ENCODE results near the gene PRRG3.

Gene PRRG3

DNA sequence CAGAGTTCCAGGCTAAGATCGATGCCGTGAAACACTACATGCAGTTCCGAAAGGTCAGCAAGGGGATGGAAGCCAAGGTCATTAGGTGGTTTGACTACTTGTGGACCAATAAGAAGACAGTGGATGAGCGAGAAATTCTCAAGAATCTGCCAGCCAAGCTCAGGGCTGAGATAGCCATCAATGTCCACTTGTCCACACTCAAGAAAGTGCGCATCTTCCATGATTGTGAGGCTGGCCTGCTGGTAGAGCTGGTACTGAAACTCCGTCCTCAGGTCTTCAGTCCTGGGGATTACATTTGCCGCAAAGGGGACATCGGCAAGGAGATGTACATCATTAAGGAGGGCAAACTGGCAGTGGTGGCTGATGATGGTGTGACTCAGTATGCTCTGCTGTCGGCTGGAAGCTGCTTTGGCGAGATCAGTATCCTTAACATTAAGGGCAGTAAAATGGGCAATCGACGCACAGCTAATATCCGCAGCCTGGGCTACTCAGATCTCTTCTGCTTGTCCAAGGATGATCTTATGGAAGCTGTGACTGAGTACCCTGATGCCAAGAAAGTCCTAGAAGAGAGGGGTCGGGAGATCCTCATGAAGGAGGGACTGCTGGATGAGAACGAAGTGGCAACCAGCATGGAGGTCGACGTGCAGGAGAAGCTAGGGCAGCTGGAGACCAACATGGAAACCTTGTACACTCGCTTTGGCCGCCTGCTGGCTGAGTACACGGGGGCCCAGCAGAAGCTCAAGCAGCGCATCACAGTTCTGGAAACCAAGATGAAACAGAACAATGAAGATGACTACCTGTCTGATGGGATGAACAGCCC is 48.6 kb downstream of the PRRG3 start:
- H3F3A ChIP-seq (ENCODE audit: insufficient read depth, low read length), result no peaks in the 10 kb centered on the region
- no peak for DNase-seq
- H3K9me3 ChIP-seq (replicated peaks; ENCODE audit: insufficient read depth, low read length), result no peaks in the 10 kb centered on the region
- H3K4me1 ChIP-seq (ENCODE audit: low read length), result no peaks in the 10 kb centered on the region
- no peaks in the 10 kb centered on the region for H3K79me2 ChIP-seq (ENCODE audit: low read length)
- no peak overlapping the region for H3K9ac ChIP-seq (ENCODE audit: low read length)
- H4K20me1 ChIP-seq (ENCODE audit: insufficient read depth, low read length), result no peaks in the 10 kb centered on the region
- TF ChIP-seq, protein P1, sequence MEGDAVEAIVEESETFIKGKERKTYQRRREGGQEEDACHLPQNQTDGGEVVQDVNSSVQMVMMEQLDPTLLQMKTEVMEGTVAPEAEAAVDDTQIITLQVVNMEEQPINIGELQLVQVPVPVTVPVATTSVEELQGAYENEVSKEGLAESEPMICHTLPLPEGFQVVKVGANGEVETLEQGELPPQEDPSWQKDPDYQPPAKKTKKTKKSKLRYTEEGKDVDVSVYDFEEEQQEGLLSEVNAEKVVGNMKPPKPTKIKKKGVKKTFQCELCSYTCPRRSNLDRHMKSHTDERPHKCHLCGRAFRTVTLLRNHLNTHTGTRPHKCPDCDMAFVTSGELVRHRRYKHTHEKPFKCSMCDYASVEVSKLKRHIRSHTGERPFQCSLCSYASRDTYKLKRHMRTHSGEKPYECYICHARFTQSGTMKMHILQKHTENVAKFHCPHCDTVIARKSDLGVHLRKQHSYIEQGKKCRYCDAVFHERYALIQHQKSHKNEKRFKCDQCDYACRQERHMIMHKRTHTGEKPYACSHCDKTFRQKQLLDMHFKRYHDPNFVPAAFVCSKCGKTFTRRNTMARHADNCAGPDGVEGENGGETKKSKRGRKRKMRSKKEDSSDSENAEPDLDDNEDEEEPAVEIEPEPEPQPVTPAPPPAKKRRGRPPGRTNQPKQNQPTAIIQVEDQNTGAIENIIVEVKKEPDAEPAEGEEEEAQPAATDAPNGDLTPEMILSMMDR (IDR thresholded peaks at IDR 0.05; ENCODE audit: low read length), result no peak
- TF ChIP-seq EZH2 (optimal IDR thresholded peaks at IDR 0.05; ENCODE audit: low read depth, low read length), result no peak
- H2AFZ ChIP-seq (ENCODE audit: low read length), result no peak overlapping the region
- no peak overlapping the region for H3K4me3 ChIP-seq (ENCODE audit: low read length)
- H3K27ac ChIP-seq (ENCODE audit: low read length), result no peak overlapping the region
- H3K36me3 ChIP-seq (replicated peaks; ENCODE audit: insufficient read depth, low read length), result no peaks in the 10 kb centered on the region
- no peak overlapping the region for H3K4me2 ChIP-seq (ENCODE audit: low read depth, low read length)
- no peaks in the 10 kb centered on the region for H3K27me3 ChIP-seq (replicated peaks; ENCODE audit: insufficient read depth, low read length)
- H3K9me2 ChIP-seq (replicated peaks; ENCODE audit: insufficient read depth, low read length), result no peaks in the 10 kb centered on the region

DNA sequence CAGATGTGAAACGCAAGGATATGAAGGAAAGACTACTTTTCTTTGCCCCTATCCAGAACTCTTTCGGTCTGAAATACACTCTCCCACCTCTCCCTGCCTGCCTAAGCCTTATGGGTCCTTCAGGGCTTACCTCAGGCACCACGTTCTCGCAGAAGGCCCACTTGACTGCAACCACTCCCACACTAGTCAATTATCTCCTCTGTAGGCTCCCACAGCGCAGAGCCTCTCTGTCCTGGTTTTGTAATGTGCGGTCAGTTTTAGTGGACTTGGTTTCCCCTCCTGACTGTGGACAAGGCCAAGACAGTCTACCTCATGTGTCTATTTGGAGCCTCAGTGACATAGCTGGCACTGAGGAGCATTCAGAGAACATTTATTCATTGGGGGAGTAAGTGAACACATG is 50.4 kb downstream of the PRRG3 start:
- H3K27me3 ChIP-seq (replicated peaks; ENCODE audit: insufficient read depth, low read length), result no peaks in the 10 kb centered on the region

DNA sequence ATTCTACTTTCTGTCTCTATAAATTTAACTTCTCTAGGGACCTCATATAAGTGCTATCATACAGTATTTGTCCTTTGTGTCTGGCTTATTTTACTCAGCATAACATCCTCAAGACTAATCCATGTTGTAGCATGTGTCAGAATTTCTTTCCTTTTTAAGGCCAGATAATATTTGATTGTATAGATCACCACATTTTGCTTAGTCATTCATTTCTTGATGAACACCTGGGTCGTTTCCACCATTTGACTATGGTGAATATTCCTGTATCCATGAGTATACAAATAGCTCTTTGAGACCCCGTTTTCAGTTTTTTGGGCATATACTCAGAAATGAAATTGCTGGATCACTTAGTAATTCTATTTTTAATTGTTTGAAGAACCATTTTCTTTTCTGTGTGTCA is 51.2 kb downstream of the PRRG3 start:
- H3K4me2 ChIP-seq (ENCODE audit: low read depth, low read length), result no peak overlapping the region
- no peak overlapping the region for H3K9ac ChIP-seq (ENCODE audit: low read length)
- H3K36me3 ChIP-seq (replicated peaks; ENCODE audit: insufficient read depth, low read length), result no peaks in the 10 kb centered on the region
- H3K4me1 ChIP-seq (ENCODE audit: low read length), result no peaks in the 10 kb centered on the region
- H3K27me3 ChIP-seq (replicated peaks; ENCODE audit: insufficient read depth, low read length), result no peaks in the 10 kb centered on the region
- H3F3A ChIP-seq (ENCODE audit: insufficient read depth, low read length), result no peaks in the 10 kb centered on the region
- no peaks in the 10 kb centered on the region for H3K9me2 ChIP-seq (replicated peaks; ENCODE audit: insufficient read depth, low read length)
- no peak for TF ChIP-seq EZH2 (optimal IDR thresholded peaks at IDR 0.05; ENCODE audit: low read depth, low read length)
- TF ChIP-seq EZH2phosphoT487 (IDR thresholded peaks at IDR 0.05; ENCODE audit: low read length), result no peak
- TF ChIP-seq, protein P1 (IDR thresholded peaks at IDR 0.05; ENCODE audit: low read length), result no peak
- no peak overlapping the region for H3K27ac ChIP-seq (ENCODE audit: low read length)
- no peaks in the 10 kb centered on the region for H3K9me3 ChIP-seq (replicated peaks; ENCODE audit: insufficient read depth, low read length)
- H3K4me3 ChIP-seq (ENCODE audit: low read length), result no peak overlapping the region
- no peaks in the 10 kb centered on the region for H3K79me2 ChIP-seq (ENCODE audit: low read length)
- no peaks in the 10 kb centered on the region for H4K20me1 ChIP-seq (ENCODE audit: insufficient read depth, low read length)
- H2AFZ ChIP-seq (ENCODE audit: low read length), result no peak overlapping the region
- DNase-seq, result no peak

More for the DNA sequence above, 50.4 kb downstream of the PRRG3 start:
- no peaks in the 10 kb centered on the region for H3K9me2 ChIP-seq (replicated peaks; ENCODE audit: insufficient read depth, low read length)
- DNase-seq, result no peak
- no peak overlapping the region for H3K4me2 ChIP-seq (ENCODE audit: low read depth, low read length)
- H3F3A ChIP-seq (ENCODE audit: insufficient read depth, low read length), result no peaks in the 10 kb centered on the region
- H3K9ac ChIP-seq (ENCODE audit: low read length), result no peak overlapping the region
- H4K20me1 ChIP-seq (ENCODE audit: insufficient read depth, low read length), result no peaks in the 10 kb centered on the region
- H3K4me3 ChIP-seq (ENCODE audit: low read length), result no peak overlapping the region
- H2AFZ ChIP-seq (ENCODE audit: low read length), result no peak overlapping the region
- H3K27ac ChIP-seq (ENCODE audit: low read length), result no peak overlapping the region
- no peaks in the 10 kb centered on the region for H3K4me1 ChIP-seq (ENCODE audit: low read length)
- no peaks in the 10 kb centered on the region for H3K36me3 ChIP-seq (replicated peaks; ENCODE audit: insufficient read depth, low read length)
- H3K79me2 ChIP-seq (ENCODE audit: low read length), result no peaks in the 10 kb centered on the region
- no peaks in the 10 kb centered on the region for H3K9me3 ChIP-seq (replicated peaks; ENCODE audit: insufficient read depth, low read length)
- TF ChIP-seq EZH2phosphoT487 (IDR thresholded peaks at IDR 0.05; ENCODE audit: low read length), result no peak
- TF ChIP-seq, protein P1 (IDR thresholded peaks at IDR 0.05; ENCODE audit: low read length), result no peak
- no peak for TF ChIP-seq EZH2 (optimal IDR thresholded peaks at IDR 0.05; ENCODE audit: low read depth, low read length)
